GM18520 (cell line): ENCODE measurements around the gene RAMACL.
"Not testable (repeated sequence)": the region's sequence is repeated elsewhere in the genome, so short reads cannot be mapped to it uniquely, and the experiment has no call there.

ENCODE experiments used
- ATAC-seq: cut with Tn5 transposase; IDR thresholded peaks from one replicate; pipeline ENCODE4 v1.9.1; 2021; ENCODE audit not compliant: unreplicated experiment

Gene RAMACL

GRCh38 chr6:166556863-166557322, 29.6 kb downstream of the RAMACL start:
- no peak for ATAC-seq

- ATAC-seq, result no peak
Measured at GRCh38 chr6:166556336-166556735, 30.1 kb downstream of the RAMACL start.

GRCh38 chr6:166555086-166555485, 31.4 kb downstream of the RAMACL start:
- no peak for ATAC-seq

- ATAC-seq, result no peak
Measured at GRCh38 chr6:166554316-166554715, 32.2 kb downstream of the RAMACL start.

GRCh38 chr6:166553563-166554271, 32.8 kb downstream of the RAMACL start:
- no peak for ATAC-seq

GRCh38 chr6:166552600-166552999, 33.9 kb downstream of the RAMACL start:
- ATAC-seq, result no peak

GRCh38 chr6:166551754-166552495, 34.6 kb downstream of the RAMACL start:
- ATAC-seq, result no peak

- no peak for ATAC-seq
Measured at GRCh38 chr6:166546653-166547052, 39.8 kb downstream of the RAMACL start.

GRCh38 chr6:166545156-166546034, 41.1 kb downstream of the RAMACL start:
- ATAC-seq, result no peak

- ATAC-seq, result no peak
Measured at GRCh38 chr6:166544296-166544605, 42.2 kb downstream of the RAMACL start.

GRCh38 chr6:166543603-166544295, 42.7 kb downstream of the RAMACL start:
- ATAC-seq, result no peak

GRCh38 chr6:166542580-166542912, 43.9 kb downstream of the RAMACL start:
- no peak for ATAC-seq

GRCh38 chr6:166541876-166542579, 44.5 kb downstream of the RAMACL start:
- no peak for ATAC-seq

GRCh38 chr6:166541366-166541765, 45.1 kb downstream of the RAMACL start:
- ATAC-seq, result peak; percentile 10

GRCh38 chr6:166540631-166541331, 45.7 kb downstream of the RAMACL start:
- peak; percentile 90 for ATAC-seq

GRCh38 chr6:166539543-166539942, 46.9 kb downstream of the RAMACL start:
- no peak for ATAC-seq

- not testable (repeated sequence) for ATAC-seq
Measured at GRCh38 chr6:166539011-166539385, 47.5 kb downstream of the RAMACL start.

GRCh38 chr6:166538297-166539010, 48.0 kb downstream of the RAMACL start:
- no peak for ATAC-seq

GRCh38 chr6:166534658-166535406, 51.6 kb downstream of the RAMACL start:
- ATAC-seq, result no peak
